Stimulated activated CD4-positive, alpha-beta T cell treated with anti-CD3 and anti-CD28 coated beads, Interleukin-2, amount 100 ng/mL, for 48 hours (primary cell): ENCODE data around the gene MSRB1.

ENCODE experiments used
- DNase-seq, 2 donors: peaks; one replicate each; pipeline ENCODE4 v3.0.0-alpha.2; 2020

Gene MSRB1, protein sequence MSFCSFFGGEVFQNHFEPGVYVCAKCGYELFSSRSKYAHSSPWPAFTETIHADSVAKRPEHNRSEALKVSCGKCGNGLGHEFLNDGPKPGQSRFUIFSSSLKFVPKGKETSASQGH

DNA sequence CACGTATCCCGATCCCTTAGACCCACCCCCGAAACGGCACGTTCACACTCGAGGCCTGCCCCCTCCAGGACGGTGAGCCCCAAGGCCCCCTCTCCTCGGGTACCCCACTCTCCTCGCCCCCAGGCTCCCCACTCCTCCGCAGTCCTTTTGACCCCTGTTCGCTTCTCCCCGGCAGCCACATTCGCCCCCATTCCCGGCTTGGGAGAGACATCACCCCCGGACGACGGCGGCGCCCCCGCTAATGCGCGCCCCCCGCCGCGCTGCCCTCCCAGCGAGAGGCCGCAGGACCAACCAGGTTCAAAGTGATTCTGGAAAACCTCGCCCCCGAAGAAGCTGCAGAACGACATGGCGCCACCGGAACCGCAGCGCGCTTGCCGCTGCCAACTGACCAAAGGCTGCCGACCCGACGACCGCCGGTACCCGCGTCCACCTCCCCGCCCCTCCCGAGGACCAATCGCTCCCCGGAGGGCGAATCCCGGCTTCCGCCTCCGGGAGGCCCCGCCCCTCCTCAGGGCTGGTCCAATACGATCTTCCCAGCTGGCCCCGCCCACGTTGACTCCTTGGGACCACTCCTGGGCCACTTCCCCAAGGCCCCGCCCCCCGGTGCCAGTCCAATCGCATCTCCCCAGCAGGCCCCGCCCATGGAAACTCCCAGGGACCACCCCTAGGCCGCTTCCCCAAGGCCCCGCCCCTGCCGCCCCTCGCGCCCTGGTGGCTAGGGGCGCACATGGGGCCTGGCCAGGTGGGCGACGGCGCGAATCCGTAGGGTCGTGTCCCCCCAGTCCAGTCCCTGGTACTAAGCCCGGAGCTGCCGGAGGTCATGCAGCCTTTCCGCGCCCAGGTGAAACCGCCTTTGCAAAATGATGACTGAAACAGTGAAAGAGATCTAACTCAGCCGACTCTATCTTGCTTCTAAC is at the start of gene MSRB1:
Gene MSRB1, minus strand, starts transcription at position 390 of the 917 bp plus-strand sequence. Its CDS starts 43 bp downstream, at position 347.
- DNase-seq: peak; percentile 99

DNA sequence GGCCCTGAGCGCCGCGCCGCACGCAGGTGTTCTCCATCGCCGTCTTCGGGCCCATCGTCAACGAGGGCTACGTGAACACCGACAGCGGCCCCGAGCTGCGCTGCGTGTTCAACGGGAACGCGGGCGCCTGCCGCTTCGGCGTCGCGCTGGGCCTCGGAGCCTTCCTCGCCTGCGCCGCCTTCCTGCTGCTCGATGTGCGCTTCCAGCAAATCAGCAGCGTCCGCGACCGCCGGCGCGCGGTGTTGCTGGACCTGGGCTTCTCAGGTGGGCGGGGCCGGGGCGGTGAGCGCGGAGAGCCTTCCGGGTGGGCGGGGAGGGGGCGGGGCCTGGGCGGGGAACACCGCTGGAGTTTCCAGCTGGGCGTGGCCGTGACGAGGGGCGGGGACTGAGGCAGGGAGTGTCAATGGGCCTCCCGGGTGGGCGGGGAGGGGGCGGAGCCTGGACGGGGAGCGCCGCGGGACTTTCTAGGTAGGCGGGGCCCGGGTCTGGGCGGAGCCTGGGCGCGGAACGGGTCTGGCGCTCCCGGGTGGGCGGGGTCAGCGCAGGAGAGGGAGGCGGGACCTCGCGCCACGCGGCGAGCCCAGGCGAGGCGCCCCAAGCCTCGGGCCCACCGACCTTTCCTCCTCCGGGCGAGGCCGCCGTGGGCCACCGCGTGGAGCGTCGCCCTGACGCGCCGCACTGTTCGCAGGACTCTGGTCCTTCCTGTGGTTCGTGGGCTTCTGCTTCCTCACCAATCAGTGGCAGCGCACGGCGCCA is 49.1 kb upstream of the MSRB1 start:
- DNase-seq: peak; percentile 94 to 98

DNA sequence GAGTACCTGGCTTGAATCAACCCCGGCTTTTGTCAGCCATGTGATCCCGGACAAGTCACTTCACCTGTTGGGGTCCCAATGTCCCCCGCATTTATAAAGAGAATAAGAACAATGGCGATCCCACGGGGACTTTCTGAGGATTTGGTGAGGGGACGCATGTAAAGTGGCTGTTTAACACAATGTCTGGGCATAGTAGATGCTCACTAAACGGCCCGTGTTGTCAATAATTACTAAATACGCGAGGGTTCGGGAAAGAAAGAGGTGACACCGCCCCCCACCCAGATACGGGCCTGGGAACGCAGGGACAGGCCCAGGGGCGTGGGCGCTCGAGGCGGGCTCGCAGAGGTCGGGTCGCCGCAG is 48.6 kb upstream of the MSRB1 start:
- DNase-seq: no peak

DNA sequence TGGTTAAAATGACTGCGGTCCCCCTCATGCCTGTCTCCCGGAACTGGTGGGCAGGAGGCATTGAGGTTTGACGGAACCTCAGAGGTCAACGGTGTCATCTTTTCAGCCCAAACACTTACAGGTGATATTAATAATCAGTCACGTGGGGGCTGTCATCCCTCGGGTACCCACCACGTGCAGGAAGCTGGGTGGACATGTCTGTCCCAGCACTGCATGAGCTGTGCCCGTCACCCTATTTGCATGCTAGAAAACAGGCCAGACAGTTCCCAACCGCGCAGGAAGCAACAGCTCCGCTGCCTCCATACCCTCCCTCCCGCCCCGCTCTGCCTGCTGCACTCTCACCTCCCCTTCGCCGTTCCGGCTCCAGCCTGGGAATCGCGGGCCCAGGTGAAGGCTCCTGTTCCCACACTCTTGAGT is 48.1 kb upstream of the MSRB1 start:
- no peak for DNase-seq

DNA sequence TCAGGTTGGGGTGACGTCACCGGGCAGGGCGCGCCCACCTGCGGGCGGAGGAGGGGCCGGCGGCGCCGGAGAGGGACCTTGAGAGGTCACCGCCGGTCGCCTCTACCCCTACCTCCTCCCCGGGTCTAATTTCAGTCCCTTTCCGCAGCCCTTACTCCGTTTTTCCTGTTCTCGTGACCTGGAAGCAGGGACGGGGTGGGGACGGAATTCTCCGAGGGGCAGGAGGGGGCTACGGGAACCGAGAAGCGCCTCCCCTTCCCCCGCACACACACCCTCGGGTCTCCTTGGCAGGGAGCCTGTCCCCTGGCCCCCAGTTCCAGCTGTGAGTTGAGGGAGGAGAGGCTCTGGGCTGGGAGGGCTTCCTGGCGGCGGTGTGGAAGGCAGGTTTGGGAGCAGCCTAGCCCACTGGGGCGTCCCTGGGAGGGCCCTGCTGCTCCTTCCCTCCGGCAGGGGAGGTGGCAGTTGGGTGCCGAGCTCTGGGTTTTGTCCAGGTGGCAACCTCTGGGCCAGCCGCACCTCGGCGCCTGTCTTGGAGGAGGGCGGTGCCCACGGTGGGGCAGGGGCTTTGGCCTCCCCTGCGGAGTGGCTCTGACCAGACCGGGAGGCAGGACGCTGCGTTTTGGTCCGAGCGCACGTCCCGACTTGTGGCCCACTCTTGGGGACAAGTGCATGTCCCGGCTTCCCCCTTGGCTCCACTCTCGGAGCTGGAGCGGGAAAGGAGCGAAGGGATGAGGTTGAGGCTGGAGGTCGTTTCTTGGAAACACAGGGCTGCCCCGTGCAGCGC is 47.5 kb upstream of the MSRB1 start:
- DNase-seq: no peak

DNA sequence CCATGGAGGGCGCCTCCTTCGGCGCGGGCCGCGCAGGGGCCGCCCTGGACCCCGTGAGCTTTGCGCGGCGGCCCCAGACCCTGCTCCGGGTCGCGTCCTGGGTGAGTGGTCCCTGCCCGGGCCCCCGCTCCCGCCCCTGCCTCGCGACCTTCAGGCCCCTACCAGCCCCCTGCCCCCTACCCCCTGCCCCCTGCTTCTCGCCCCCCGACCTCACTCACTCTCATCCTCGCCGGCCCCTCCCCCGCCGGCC is 47.0 kb upstream of the MSRB1 start:
- DNase-seq: no peak

DNA sequence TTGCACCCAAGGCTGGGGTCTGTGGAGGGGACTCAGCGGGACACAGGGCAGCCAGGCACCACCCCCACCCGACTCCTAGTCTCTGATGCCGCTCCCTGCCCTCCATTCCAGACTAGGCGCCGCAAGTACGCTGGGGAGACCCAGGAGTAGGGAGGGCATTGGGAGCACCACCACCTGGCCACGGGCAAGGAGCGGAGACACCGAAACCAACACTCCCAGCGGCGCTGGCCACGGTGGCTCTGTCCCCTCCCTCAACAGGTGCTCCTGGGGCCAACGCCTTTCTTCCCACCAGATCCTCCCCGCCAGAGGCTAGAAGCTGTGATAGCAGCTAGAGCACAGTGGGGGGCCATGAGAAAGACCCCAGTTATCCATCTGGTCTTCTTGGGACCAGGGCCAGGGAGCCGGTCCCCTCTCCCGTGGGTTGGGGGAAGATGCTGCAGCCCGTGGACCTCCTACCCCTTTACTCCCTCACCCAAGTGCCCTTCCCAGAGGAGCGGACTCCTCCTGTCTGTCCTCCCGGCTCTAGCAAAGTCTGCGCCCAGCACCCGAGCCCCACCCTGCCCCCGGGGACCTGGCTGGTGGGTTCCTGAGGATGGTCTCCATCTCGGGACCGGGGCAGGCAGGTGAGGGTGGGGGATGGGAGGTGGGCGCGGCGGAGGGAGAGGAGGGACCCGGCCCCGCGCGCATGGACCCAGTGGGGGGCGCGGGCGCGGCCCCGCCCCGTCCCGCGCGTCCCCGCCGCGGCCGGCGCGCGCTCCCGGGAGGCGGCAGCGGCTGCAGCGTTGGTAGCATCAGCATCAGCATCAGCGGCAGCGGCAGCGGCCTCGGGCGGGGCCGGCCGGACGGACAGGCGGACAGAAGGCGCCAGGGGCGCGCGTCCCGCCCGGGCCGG is 46.5 kb upstream of the MSRB1 start, which contains the start of gene SYNGR3:
Gene SYNGR3, plus strand, starts transcription at position 762 of the 892 bp plus-strand sequence. CDS start 133 bp downstream, outside the sequence.
- no peak for DNase-seq

DNA sequence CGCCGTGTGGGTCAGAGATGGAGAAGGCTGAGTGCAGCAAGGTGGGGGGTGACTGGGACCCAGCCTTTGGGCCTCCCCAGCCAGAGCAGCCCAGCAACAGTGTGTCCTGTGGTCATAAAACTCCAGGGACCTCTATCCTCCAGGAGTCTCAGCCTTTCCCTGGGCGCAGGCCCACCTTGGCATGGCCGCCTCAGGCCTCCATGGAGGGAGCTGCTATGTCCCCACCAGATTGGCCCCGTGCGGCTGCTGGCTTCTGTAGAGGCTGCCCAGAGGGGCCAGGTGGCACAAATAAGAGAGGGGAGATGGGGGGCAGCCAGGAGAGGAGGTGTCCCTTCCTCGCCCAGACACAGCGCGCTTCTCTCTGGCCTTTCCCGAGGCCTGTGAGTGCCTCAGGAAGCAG is 44.2 kb upstream of the MSRB1 start:
- DNase-seq: no peak

DNA sequence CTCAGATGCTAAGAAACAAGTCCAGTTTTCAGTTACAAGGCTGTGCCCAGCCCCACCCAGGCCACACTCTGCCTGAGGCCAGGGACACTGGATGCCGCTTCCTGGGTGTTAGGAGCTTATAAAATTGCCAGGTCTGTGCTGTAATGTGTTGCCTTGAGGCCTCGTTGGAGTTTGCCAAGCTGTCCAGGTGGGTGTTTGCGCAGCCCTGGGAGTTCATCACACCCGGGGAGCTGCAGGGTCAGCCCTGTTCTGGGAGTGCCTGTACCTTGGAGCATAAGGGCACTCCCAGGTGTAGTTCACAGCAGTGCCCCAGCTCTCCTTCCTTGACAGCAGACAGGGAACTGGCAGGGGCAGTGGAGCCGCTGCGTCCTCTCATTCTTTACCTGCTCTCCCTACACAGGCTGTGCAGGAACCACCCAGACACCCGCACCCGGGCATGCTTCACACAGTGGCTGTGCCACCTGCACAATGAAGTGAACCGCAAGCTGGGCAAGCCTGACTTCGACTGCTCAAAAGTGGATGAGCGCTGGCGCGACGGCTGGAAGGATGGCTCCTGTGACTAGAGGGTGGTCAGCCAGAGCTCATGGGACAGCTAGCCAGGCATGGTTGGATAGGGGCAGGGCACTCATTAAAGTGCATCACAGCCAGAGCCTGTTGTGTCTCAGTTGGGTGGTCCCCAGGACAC is 42.6 kb upstream of the MSRB1 start:
- no peak for DNase-seq

DNA sequence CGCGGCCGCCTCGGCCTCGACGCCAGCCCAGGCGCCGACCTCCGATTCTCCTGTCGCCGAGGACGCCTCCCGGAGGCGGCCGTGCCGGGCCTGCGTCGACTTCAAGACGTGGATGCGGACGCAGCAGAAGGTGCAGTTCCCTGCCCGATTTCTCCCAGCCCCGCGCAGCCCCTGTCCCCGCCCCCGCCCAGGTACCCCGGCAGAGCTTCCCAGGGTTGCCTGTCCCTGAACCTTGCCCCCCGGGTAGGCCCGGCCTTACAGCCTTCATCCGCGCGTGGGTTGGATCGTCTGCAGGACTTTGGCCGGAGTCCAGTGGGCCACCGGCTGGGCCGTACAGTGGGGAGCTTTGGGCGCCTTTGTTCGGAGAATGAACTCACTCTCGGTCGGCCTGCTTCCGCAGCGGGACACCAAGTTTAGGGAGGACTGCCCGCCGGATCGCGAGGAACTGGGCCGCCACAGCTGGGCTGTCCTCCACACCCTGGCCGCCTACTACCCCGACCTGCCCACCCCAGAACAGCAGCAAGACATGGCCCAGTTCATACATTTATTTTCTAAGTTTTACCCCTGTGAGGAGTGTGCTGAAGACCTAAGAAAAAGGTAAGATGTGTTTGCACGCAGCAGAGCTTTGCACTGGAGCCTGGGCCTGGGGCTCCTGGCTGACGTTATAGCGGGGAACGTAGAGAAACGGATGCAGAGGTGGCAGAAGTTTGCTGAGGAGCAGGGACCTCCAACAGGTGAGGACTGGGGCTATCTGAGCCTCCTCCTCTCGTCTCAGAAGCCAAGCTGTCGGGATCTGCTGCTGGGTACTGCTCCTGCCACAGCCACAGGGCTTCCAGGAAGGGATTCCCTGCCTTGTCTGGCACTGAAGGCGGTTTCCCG is 41.6 kb upstream of the MSRB1 start:
- DNase-seq: no peak

DNA sequence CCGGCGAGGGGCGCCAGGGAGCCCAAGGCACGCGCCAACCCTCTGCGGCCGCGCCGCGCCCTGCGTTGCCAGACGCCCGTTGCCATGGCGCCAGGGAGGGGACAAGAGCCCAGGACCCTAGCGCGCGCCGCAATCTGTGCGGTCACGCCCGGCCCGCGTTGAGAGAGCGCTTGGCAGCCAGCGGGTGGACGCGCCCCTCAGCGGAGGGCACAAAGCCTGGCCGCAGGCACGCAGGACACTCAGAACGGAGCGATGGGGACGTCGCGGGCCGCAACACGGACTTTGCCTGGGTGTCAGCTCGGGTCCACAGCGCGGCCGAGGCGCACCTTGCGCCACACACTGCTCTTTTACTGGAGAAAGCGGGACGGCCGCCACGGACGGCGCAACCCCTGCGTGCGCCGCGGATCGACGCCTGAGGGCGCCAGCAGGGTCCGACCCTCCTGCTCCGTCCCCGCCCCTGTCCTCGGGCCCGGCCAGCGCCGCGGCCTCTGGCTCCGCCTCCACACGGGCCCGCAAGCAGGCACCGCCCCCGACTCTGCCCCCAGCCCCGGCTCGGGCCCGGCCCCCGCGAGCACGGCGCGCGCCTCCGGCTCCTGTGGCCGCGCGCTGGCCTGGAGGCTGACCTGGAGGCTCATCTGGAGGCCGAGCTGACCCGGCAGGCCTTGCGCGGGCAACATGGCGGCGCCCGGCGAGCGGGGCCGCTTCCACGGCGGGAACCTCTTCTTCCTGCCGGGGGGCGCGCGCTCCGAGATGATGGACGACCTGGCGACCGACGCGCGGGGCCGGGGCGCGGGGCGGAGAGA is 40.7 kb upstream of the MSRB1 start, which contains the start of gene GFER:
Gene GFER, plus strand, starts transcription at position 650 of the 803 bp plus-strand sequence. Its CDS starts 26 bp downstream, at position 676.
- DNase-seq: peak; percentile 71 to 72

DNA sequence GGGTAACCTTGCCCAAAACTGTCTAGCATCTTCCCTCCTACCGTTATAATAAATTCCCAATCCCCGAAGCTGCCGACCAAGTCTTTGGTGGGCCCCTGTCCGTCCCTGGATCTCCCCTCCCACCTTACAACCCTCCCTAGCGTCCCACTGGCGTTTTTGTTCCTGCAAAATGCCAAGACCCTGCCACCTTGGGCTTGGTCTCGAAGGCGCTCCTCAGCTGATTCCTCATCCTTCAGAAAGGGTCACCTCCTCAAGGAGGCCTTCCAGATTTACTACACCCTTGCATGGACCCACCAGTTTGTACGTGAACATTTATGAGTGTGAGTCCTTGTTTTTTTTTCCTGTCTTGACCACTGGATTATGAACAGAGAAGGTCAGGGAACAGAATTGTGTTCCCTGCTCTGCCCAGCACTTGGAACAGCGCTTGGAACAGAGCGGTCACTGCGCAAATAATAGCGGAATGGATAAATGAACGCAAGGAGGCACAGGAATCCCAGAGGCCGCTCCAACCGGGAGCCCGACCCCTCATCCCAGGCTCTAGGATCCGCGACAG is 40.1 kb upstream of the MSRB1 start:
- no peak for DNase-seq

DNA sequence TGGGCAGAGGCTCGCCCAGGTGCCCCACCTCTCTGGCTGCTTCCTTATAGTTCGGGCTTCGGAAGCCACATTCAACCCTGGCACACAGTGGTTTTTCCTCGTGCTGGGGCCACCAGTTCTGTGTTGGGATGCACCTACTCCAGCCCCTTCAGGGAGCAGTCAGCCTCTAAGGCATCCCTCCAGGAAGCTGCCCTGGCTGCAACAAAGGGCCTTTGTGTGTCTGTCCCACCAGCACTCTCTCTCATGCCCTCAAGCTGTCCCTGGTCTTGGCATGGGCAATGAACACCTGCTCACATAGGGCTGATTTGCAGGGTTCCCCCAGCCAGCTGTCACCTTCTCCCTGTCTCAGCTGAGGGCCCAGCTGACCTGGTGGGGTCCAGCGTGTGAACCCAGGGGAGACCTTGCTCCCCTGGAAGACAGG is 39.0 kb upstream of the MSRB1 start:
- no peak for DNase-seq

DNA sequence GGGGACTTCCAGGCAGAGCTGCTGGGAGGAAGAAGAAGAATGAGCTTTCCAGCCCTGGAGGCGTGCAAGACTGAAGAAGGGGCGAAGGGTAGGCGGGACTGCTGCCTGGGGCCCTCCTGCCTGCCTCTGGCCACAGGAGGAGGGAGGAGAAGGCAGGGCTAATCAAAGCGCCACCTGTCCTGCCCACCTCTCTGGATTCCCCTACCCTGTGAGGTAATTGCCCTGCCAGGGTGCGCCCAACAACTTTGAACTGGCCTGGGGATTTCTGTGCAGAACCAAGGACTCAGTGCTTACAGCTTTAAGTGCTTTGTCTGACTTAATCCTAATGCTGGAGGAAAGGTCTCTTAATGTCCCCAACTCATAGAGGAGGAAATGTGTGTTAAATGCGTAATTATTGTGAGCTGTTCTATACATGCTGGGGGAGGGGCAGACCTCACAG is 38.4 kb upstream of the MSRB1 start, which contains the start of gene NOXO1:
Gene NOXO1, minus strand, starts transcription at position 72 of the 439 bp plus-strand sequence. CDS start 290 bp downstream, outside the sequence.
- no peak for DNase-seq

DNA sequence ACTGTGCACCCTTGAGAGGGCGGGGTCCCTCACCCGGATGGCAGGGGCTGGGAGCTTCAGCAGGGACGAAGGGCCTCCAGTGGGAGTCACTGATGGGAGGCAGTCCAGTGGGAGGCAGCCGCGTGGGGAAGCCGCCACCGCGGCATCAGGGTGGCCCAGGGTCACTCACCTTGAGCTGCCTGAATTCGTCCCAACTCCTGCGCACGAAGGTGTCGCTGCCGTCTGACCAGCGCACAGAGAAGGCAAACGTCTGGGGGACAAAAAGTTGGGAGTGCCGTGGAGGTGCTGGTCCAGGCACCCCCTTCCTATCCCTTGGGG is 37.7 kb upstream of the MSRB1 start:
- no peak for DNase-seq

DNA sequence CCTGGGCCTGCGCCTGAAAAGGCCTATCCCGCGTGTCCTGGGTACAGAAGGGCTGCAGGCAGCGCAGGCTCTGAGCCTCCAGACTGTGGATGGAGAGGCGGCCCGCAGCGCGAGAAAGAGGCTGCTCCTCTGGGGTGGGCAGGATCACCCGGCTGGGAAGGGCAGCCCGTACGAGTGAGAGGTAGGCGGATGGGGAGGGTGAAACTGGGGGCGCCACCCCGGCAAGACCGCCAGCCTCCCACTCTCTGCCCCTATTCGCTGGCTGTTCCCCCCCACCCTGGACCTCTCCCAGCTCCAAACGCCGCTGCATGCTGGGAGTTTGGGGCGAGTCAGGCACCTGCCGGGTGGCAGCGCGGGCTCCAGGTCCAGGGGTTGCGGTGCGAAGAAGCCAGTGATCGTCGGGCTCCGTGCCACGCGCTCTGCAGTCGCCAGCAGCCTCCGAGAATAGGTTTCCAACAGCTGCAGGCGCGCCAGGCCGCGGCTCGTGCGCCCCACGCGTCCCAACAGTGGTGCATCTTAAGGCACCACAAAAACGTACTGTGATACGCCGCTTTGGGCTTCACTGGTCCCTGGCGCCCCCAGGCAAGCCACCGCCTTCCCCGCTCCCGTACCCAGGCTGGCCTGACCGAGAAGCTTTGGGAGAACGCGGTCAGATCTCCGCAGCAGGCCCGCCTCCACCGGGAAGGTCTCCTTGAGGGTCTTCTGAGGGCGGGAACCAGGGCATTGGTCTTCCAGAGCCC is 37.2 kb upstream of the MSRB1 start:
- no peak for DNase-seq

DNA sequence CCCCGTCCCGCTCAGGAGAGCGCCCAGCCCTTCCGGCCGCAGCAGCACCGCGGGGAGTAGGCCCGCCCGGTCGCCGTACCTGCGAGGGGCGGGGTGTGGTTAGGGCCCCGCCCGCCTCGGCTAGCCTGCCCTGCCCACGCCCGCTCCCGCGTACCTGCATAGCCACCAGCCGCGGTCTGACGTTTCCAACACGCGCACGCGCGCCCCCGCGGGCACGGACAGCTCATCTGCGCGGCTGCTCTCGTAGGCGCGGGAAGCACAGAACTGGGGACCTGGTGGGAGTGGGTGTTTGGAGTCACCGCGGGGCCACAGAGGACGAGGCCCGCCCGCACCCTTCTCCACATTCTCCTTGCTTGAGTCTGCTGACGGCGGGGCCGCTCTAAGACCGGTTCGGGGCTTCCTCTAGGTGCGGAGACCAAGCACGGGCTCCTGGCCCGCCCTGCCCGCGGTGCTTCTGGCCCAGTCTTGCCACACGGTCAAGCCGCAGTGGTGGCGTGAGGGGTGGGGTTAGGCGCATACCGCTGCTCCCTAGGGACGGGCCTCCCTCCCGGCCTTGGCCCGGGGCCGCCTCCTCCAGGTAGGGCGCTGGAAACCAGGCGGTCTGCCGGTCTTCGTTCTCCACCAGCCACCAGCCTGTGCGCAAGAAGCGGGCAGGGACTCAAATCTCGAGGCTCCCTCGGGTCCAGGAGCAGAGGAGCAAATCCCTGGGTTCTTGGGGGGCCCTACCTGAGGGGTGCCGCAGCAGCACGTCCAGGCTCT is 36.5 kb upstream of the MSRB1 start:
- no peak for DNase-seq
